Activated naive CD8-positive, alpha-beta T cell treated with anti-CD3 and anti-CD28 coated beads, Interleukin-2, amount 50 U/mL, for 16 hours (primary cell): ENCODE results near the gene TECRL.

Experiments
- DNase-seq: peaks from one replicate; pipeline ENCODE4 v3.0.0-alpha.2; 2020; ENCODE audit warnings: low read depth, low spot score

The TECRL gene, protein sequence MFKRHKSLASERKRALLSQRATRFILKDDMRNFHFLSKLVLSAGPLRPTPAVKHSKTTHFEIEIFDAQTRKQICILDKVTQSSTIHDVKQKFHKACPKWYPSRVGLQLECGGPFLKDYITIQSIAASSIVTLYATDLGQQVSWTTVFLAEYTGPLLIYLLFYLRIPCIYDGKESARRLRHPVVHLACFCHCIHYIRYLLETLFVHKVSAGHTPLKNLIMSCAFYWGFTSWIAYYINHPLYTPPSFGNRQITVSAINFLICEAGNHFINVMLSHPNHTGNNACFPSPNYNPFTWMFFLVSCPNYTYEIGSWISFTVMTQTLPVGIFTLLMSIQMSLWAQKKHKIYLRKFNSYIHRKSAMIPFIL

GRCh38 chr4:64409300-64409699, at the start of gene TECRL:
TECRL (minus strand) TSS chr4:64409450; CDS start chr4:64409351, 99 bp downstream.
- no peak for DNase-seq

DNA sequence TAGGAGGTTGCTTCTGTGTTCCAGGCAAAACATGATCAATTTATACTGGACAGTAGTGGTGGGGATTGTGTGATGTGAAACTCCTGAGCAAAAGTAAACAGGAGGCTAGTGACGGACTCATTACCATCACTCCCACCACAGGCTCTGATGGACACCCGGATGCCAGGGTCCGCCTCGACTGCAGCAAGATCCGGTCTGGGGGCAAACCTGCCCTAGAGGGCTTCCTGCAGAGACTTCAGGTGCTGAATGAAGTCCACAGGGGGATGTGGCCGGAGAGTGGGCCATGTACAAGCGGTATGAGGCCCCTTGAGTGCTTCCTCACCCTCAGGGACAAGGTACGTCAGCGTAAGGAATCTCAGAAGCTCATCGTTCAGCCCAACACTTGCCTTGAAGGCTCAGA, 23.4 kb upstream of the TECRL start:
- no peak for DNase-seq

DNA sequence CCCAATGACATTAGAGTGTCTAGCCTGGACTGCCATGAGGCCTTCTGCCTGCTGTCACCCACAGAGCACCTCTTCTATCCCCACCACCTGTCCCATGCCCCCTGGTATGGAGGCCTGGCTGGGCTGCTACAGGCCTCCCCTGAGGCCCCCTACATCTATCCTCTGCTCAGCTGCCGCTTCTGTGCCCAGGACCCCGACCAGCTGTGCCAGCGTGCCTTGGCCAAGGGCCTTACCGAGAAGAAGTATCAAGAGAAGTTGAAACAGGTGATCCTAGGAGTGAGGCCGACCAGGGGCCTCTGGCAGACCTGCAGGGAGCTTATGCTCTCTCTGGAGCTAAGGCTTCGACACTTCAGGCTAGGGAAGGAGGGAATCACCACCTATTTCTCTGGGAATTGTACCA, 21.7 kb upstream of the TECRL start:
- no peak for DNase-seq

GRCh38 chr4:64417974-64418373, 8.7 kb upstream of the TECRL start:
- DNase-seq: no peak

DNA sequence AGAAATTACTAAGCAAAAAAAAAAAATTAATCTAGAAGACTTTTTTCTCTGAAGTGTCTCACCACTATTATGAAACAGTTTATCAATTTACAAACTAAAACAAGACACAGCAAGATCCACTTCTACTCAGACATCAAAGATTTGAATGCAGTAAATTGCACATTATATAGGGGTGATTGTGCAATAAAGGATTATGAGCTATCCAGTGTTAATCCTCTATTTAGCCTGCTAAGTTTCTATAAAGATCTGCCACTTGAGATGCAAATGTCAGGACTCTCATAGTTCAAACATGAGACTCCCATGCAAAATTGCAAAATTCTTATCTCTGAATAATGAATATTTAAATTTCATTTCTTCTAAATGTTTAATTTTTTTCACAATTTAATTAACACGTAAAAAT, 2.2 kb downstream of the TECRL start:
- no peak for DNase-seq

GRCh38 chr4:64405761-64406160, 3.5 kb downstream of the TECRL start:
- no peak for DNase-seq

DNA sequence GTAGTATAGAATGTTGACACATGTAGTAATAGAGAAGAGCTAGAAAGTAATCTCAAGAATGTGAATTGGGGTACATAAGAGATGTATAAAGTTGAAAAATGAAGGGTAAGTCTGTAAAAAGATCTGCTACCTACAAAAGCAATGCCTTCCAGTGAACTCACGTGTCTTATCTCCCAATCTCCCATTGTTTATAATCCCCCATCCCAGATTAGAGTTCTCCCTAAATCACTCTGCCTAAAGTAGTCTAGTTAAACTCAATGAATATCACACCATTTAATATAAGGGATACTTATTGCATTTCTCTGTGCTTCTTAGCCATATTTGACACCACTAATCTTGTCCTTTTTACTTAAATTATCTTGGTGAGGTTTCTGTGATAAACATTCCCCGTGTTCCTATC, 6.6 kb downstream of the TECRL start:
- DNase-seq: no peak

GRCh38 chr4:64399313-64400109, 9.7 kb downstream of the TECRL start:
- no peak for DNase-seq

GRCh38 chr4:64394469-64394868, 14.8 kb downstream of the TECRL start:
- no peak for DNase-seq

GRCh38 chr4:64388252-64388651, 21.0 kb downstream of the TECRL start:
- no peak for DNase-seq

GRCh38 chr4:64385220-64385619, 24.0 kb downstream of the TECRL start:
- no peak for DNase-seq

GRCh38 chr4:64384237-64385203, 24.7 kb downstream of the TECRL start:
- no peak for DNase-seq

DNA sequence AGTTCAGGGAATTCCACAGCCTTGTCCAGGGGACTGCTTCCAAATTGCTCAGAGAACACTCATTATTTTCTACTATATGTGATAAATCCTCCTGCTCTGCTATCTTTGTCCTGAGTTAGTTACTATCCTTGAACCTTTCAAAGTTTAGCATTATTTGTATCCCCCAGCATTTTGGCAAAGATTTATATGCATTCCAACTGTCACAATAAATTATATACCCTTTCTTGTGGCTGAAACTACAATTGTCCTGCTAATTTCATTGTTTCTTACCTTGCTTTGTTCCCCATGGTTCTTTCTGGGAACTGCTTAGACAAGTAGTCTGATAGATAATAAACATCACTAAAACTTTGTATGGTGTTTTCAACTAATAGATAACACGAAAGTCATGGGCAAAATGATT, 40.5 kb downstream of the TECRL start:
- no peak for DNase-seq

DNA sequence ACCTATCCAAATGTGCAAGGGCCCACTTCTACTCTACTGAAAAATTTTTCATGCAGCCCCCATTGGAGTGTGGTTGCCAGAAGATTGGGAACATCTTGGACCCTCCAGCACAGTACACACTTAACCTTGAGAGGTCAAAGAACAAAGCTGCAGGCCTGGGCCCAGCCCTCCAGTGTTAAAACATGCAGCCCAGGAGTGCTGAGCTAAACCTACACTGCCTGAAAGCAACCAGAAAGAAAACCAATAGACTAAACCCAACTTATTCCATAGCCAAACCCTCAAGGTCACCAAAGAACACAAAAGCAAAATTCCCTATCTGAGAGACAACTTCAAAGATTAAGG, 47.9 kb downstream of the TECRL start:
- no peak for DNase-seq

GRCh38 chr4:64360664-64361398, 48.4 kb downstream of the TECRL start:
- DNase-seq: no peak

GRCh38 chr4:64359489-64359888, 49.8 kb downstream of the TECRL start:
- DNase-seq: no peak

- no peak for DNase-seq
Observed at GRCh38 chr4:64353904-64354303, 55.3 kb downstream of the TECRL start.

DNA sequence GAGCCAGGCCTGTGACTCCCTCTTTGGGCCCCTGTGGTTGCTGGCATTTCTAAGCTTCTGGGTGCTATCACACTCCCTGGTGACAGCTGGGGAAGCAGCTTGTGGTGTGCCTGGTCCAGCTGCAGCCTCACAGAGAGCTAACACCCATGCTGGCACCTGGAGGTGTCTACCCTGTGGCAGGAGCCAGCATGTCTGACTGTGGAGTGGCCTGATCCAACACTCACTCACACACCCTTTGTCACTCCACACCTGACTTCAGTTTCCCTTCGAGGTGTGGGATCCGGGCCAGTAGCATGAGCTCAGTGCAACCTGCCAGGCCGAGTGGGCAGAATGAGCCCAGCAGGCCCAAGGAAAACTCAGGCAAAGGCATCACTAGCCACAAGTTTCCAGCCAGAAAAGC, 67.5 kb downstream of the TECRL start:
- DNase-seq: no peak

GRCh38 chr4:64340218-64341110, 68.8 kb downstream of the TECRL start:
- DNase-seq: no peak

GRCh38 chr4:64334964-64335363, 74.3 kb downstream of the TECRL start:
- DNase-seq: no peak
